ENCODE data around the gene TDP2. TPM values are rescaled to one million over a fixed set of nuclear protein-coding genes. Genes with fewer than 3 reads are reported as not detected.

Gene TDP2
- 10 to 100 TPM; 20.0 to 30.9 (median 24.3) TPM for total RNA-seq
- polyA plus RNA-seq, result 10 to 100 TPM; 22.6 to 29.8 TPM
- long read RNA-seq, donor 1, transcript TDP2-202 (7 exons, 2,071 nt), result major isoform, 14 of 19 reads
- long read RNA-seq, donor 1, partial matches to known transcripts, result 3 of 19 reads
- long read RNA-seq, donor 1, other reads (novel, unspliced or antisense), result 2 of 19 reads
- long read RNA-seq, donor 2, transcript TDP2-202 (7 exons, 2,071 nt), result major isoform, 13 of 17 reads
- long read RNA-seq, donor 2, partial matches to known transcripts, result 2 of 17 reads
- long read RNA-seq, donor 2, other reads (novel, unspliced or antisense), result 2 of 17 reads
- long read RNA-seq, donor 3, transcript TDP2-202 (7 exons, 2,071 nt), result major isoform, 29 of 35 reads
- long read RNA-seq, donor 3, partial matches to known transcripts, result 5 of 35 reads
- long read RNA-seq, donor 3, other reads (novel, unspliced or antisense), result 1 of 35 reads

GRCh38 chr6:24666641-24667377 is at the start of gene TDP2, which contains the start of gene ACOT13:
Gene TDP2 (minus strand): TSS chr6:24666899. CDS start chr6:24666862, 37 bp downstream.
Gene ACOT13 (plus strand): TSS chr6:24667077. CDS start chr6:24667264, 187 bp downstream.
- TF ChIP-seq CTCF (IDR thresholded peaks at IDR 0.05), result peak; percentile 10 to 71 (median 60)
- Histone ChIP-seq H3K27me3 (no peaks in the 10 kb centered on the region), H3K9me3 (peaks cover 0 to 20% (median 0%) of the 10 kb centered on the region in 11 donors), H3K27ac (peak within 1 kb of the TSS; percentile 63 to 96 (median 92)), H3K4me3 (peak within 1 kb of the TSS; percentile 59 to 99 (median 89)), H3K4me1 (peaks cover 3 to 43% (median 28%) of the 10 kb centered on the region in 9 donors), H3K36me3 (peaks cover 0 to 34% (median 13%) of the 10 kb centered on the region in 9 donors)
- 0 to 1% methylated on average over 60 to 62 of the region's 62 CpGs for WGBS, 2 donors
- intact Hi-C loops (cut with DNase I), result loop anchor here in 3 of 10 donors (1.0 to 2.0 kb wide), 2 partner anchors 54 kb away; no protein-coding TSS in a partner anchor
- ATAC-seq (peak; percentile 99 to 100 (median 100)), DNase-seq (peak; percentile 95 to 97)

GRCh38 chr6:24710519-24711303 is 44.0 kb upstream of the TDP2 start:
- Histone ChIP-seq H3K36me3 (peaks cover 2 to 100% (median 95%) of the 10 kb centered on the region in 9 donors), H3K4me3 (no peak overlapping the region), H3K9me3 (no peaks in the 10 kb centered on the region), H3K27me3 (no peaks in the 10 kb centered on the region), H3K27ac (no peak overlapping the region), H3K4me1 (peaks cover 0 to 61% (median 51%) of the 10 kb centered on the region in 9 donors)
- ATAC-seq (peak in 1 of 8 donors; percentile 22), DNase-seq (no peak)
- 91 to 92% methylated on average over 10 of the region's 10 CpGs for WGBS, 2 donors
- intact Hi-C loops (cut with DNase I), result loop anchor here in 1 of 10 donors (10.0 kb wide), 1 partner anchor 64 kb away; the partner anchor contains the start of gene GMNN
- TF ChIP-seq CTCF (IDR thresholded peaks at IDR 0.05), result no peak

GRCh38 chr6:24709014-24709711 is 42.5 kb upstream of the TDP2 start:
- H3K4me1 ChIP-seq, result peaks cover 0 to 46% (median 35%) of the 10 kb centered on the region in 9 donors
- TF ChIP-seq CTCF (IDR thresholded peaks at IDR 0.05), result no peak
- H3K4me3 ChIP-seq, result no peak overlapping the region
- ATAC-seq, result no peak
- no peak for DNase-seq
- peaks cover 4 to 100% (median 96%) of the 10 kb centered on the region in 9 donors for H3K36me3 ChIP-seq
- H3K27ac ChIP-seq, result no peak overlapping the region
- no peaks in the 10 kb centered on the region for H3K27me3 ChIP-seq
- H3K9me3 ChIP-seq, result no peaks in the 10 kb centered on the region
- 87% methylated on average over 4 of the region's 4 CpGs for WGBS, 2 donors
- intact Hi-C loops (cut with DNase I), result loop anchor here in 2 of 10 donors (10.0 kb wide), 2 partner anchors 214 to 284 kb away; partner anchors contain the start of gene ALDH5A1 (in 1 of the 2)

Measured in heart right ventricle (tissue), 16 donors.